Measurements from ENCODE around the gene PRKCZ. TPM values are rescaled to one million over a fixed set of nuclear protein-coding genes. Genes with fewer than 3 reads are reported as not detected.

Gene PRKCZ
- total RNA-seq, 4 donors from 2014 or later = 3.1 to 5.4 (median 4.7) TPM

DNA sequence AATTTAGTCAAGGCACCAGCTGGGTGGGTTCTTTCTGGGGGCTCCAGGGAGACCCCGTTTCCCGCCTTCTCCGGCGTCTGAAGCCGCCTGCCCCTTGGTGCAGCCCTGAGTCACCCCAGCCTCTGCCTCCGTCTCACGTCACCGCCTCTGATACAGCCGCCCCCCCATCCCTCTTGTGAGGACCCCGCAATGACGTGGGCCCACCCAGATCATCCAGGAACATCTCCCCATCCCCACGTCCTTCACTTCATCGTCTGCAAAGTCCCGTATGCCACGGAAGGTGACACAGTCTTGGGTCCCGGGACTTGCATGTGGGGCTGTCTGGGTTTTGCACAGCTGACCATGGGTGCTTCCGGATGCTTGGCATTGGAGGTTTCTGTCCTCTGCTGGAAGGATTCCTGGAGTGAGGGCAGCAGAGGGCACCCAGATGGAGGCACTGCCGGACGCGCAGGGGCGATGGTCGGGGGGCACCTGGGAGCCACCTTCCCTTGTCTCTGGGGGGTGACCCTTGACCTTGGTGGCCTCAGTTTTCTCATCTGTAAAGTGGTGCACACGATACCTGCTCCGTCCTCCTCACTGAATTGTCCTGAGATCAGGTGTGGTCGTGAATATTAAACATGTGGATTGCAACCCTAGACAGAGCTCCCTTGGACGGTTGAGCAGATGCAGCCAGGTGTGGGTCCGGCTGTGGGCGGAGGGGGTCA lies 58.8 kb downstream of the PRKCZ start:
- 80% methylated on average over 25 of the region's 28 CpGs for WGBS
- Histone ChIP-seq H3K36me3 (no peaks in the 10 kb centered on the region), H3K4me3 (no peak overlapping the region), H3K27me3 (peaks cover 0 to 50% (median 0%) of the 10 kb centered on the region in 4 donors), H3K27ac (replicated peaks in 1 of 4) (no peak overlapping the region), H3K9me3 (no peaks in the 10 kb centered on the region), H3K4me1 (no peaks in the 10 kb centered on the region)
- TF ChIP-seq, protein P1, sequence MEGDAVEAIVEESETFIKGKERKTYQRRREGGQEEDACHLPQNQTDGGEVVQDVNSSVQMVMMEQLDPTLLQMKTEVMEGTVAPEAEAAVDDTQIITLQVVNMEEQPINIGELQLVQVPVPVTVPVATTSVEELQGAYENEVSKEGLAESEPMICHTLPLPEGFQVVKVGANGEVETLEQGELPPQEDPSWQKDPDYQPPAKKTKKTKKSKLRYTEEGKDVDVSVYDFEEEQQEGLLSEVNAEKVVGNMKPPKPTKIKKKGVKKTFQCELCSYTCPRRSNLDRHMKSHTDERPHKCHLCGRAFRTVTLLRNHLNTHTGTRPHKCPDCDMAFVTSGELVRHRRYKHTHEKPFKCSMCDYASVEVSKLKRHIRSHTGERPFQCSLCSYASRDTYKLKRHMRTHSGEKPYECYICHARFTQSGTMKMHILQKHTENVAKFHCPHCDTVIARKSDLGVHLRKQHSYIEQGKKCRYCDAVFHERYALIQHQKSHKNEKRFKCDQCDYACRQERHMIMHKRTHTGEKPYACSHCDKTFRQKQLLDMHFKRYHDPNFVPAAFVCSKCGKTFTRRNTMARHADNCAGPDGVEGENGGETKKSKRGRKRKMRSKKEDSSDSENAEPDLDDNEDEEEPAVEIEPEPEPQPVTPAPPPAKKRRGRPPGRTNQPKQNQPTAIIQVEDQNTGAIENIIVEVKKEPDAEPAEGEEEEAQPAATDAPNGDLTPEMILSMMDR (IDR thresholded peaks at IDR 0.05) = no peak
- TF ChIP-seq EP300 (IDR thresholded peaks at IDR 0.05) (no peak), POLR2AphosphoS5 (IDR thresholded peaks at IDR 0.05) (no peak), POLR2A (IDR thresholded peaks at IDR 0.05; ENCODE audit: low read depth) (no peak)
- no peak for DNase-seq (ENCODE audit: extremely low spot score)
- intact Hi-C loops (cut with DNase I) = loop anchor here (5.0 kb wide), 1 partner anchor 53 kb away; no protein-coding TSS in a partner anchor

DNA sequence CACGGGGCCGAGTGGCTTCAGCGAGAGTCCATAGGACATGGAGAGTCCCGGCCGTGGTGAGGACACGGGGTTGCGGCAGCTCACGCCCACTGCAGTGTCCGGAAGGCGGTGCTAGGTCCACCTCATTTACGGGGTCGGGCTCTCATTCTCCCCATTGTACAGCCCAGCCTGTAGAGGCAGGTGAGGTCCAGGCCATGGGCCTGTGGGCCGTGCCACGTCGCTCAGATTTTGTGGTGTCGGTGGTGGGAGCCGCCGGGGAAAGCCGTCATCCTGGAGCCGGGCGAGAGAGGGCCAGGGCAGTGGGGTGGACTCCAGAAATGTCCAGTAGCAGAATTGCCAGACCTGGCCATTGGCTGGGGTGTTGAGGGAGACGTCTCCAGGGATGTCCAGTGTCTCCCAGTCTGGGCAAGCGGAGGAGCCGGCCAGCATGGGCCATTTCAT lies 59.4 kb downstream of the PRKCZ start:
- no peak overlapping the region for H3K27ac ChIP-seq (replicated peaks in 1 of 4)
- H3K36me3 ChIP-seq = no peaks in the 10 kb centered on the region
- no peak overlapping the region for H3K4me3 ChIP-seq
- no peak for DNase-seq (ENCODE audit: extremely low spot score)
- no peaks in the 10 kb centered on the region for H3K9me3 ChIP-seq
- intact Hi-C loops (cut with DNase I) = loop anchor here (5.0 kb wide), 1 partner anchor 53 kb away; no protein-coding TSS in a partner anchor
- H3K4me1 ChIP-seq = no peaks in the 10 kb centered on the region
- 91% methylated on average over 12 of the region's 24 CpGs for WGBS
- no peak for TF ChIP-seq EP300 (IDR thresholded peaks at IDR 0.05)
- no peak for TF ChIP-seq POLR2A (IDR thresholded peaks at IDR 0.05; ENCODE audit: low read depth)
- TF ChIP-seq, protein P1 (IDR thresholded peaks at IDR 0.05) = no peak
- TF ChIP-seq POLR2AphosphoS5 (IDR thresholded peaks at IDR 0.05) = no peak
- H3K27me3 ChIP-seq = peaks cover 0 to 49% (median 0%) of the 10 kb centered on the region in 4 donors

DNA sequence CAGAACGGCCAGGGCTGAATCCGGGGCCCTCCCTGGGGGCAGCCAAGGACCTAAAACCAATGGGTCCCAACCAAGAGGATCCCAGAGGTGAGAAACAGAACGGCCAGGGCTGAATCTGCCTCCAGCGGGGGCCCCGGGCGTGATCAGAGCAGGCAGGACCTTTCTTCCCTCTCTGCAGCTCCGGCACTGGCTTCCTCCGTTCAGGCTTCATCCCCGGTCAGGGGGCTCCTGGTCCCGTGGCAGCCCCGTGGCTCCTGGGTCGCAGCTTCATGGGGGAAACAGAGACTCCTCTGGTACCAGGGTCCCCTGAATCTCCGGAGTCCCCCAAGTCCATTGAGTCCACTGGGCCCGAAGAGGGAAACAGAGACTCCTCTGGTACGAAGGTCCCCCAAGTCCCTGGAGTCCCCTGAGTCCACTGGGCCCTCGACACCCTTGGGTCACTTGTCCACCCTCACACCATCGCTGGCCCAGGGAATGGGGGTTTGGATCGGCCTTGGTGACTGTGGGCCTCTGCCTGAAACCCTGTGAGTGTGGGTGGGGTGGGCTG lies 60.1 kb downstream of the PRKCZ start:
- Histone ChIP-seq H3K4me1 (no peaks in the 10 kb centered on the region), H3K36me3 (no peaks in the 10 kb centered on the region), H3K9me3 (no peaks in the 10 kb centered on the region), H3K4me3 (no peak overlapping the region), H3K27ac (replicated peaks in 1 of 4) (no peak overlapping the region), H3K27me3 (peaks cover 0 to 51% (median 0%) of the 10 kb centered on the region in 4 donors)
- TF ChIP-seq, protein P1 (IDR thresholded peaks at IDR 0.05) = no peak
- WGBS = 93% methylated on average over 12 of the region's 18 CpGs
- intact Hi-C loops (cut with DNase I) = no loop called here
- no peak for DNase-seq (ENCODE audit: extremely low spot score)

DNA sequence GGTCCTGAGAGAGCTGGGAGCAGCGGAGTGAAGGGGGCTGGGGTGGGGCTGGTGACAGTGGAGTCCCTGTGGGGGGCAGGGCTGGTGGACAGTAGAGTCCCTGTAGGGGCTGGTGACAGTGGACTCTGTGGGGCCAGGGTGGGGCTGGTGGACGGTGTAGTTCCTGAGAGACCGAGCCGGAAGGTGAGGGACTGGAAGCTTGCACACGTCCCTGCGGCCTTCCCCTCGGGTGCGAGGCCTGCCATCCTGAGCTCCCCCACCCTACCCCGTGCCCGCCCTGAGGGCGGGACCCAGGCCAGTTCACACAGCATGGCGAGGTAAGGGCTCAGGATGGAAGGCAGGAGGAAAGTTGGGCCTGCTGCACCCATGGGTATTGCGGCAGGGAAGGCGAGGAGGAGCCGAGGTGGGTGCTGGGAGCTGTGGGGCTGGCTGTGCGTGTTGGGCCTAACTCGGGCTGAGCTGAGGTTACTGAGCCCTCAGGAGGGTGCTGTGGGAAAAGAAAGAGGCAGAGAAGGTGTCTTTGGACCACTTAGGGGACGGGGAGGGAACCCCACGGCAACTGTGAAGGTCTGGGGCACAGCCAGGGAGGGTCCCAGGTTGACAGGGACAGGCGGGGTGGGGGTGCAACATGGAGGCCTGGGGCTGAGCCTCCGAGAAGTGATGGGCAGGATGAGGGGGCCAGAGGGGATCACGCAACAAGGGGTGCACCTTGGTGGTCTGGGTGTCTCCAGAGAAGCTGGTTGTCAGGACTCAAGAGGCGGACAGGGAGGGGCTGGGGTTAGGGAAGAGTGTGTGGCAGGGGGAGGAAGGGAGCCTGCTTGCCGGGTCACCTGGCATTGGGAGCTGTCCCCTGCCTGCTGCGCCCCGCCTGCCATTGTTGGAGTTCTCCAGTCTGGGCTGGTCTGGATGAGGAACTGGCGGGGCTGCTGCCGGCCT lies 60.8 kb downstream of the PRKCZ start:
- intact Hi-C loops (cut with DNase I) = no loop called here
- Histone ChIP-seq H3K4me3 (no peak overlapping the region), H3K27ac (replicated peaks in 1 of 4) (no peak overlapping the region), H3K4me1 (no peaks in the 10 kb centered on the region), H3K36me3 (no peaks in the 10 kb centered on the region), H3K9me3 (no peaks in the 10 kb centered on the region), H3K27me3 (peaks cover 0 to 58% (median 3%) of the 10 kb centered on the region in 4 donors)
- 88% methylated on average over 25 of the region's 28 CpGs for WGBS
- no peak for DNase-seq (ENCODE audit: extremely low spot score)
- TF ChIP-seq POLR2A (IDR thresholded peaks at IDR 0.05; ENCODE audit: low read depth) (no peak), EP300 (IDR thresholded peaks at IDR 0.05) (no peak)

DNA sequence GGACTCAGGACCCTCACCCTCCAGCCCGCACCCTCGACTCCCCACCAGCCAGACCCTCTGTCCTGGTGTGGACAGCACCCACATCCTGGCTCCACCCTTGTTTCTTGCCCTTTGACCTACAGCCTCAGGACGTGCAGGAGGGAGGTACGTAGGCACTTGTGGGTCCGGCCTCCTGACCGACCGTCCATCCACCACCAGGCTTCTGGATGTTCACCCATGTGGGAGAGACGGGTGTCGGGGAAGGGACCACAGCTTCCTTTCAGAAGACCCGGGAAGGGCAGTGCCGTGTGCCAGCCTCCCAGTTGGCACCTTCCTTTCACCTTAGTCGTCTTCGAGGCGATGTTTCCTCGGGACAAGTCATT lies 61.4 kb downstream of the PRKCZ start:
- H3K27me3 ChIP-seq = peaks cover 0 to 64% (median 5%) of the 10 kb centered on the region in 4 donors
- no peaks in the 10 kb centered on the region for H3K36me3 ChIP-seq
- TF ChIP-seq, protein P1 (IDR thresholded peaks at IDR 0.05) = no peak
- TF ChIP-seq POLR2A (IDR thresholded peaks at IDR 0.05; ENCODE audit: low read depth) (no peak), POLR2AphosphoS5 (IDR thresholded peaks at IDR 0.05) (no peak), EP300 (IDR thresholded peaks at IDR 0.05) (no peak)

More for the DNA sequence above, 61.4 kb downstream of the PRKCZ start:
- 91% methylated on average over 13 of the region's 15 CpGs for WGBS
- Histone ChIP-seq H3K9me3 (no peaks in the 10 kb centered on the region), H3K27ac (replicated peaks in 1 of 4) (no peak overlapping the region), H3K4me3 (no peak overlapping the region), H3K4me1 (no peaks in the 10 kb centered on the region)
- DNase-seq (ENCODE audit: extremely low spot score) = no peak
- intact Hi-C loops (cut with DNase I) = no loop called here

All from esophagus muscularis mucosa (tissue), 4 donors.